Measurements from ENCODE around the gene SRPK2.

SRPK2 gene

DNA sequence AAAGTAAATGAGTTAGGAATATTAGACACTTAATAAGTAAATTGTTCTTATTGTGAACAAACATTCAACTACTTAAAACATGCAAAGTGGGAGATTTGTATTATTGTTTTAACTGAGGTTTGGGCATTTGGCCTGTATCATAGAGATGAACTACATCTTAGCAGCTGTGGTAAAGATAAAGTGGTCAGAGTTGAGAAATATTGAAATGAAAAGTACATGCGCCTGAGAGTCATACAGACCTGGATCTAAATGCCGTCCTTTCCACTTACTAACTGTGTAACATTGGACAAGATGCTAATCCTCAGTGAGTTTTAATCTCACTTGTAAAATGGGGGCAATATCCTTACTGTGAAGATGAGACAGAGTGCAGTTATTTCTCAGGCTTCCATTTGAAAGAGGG, 300.3 kb downstream of the SRPK2 start:
- H3K4me3 ChIP-seq (ENCODE audit: low read depth, low read length): no peak overlapping the region
- TF ChIP-seq, protein P1, sequence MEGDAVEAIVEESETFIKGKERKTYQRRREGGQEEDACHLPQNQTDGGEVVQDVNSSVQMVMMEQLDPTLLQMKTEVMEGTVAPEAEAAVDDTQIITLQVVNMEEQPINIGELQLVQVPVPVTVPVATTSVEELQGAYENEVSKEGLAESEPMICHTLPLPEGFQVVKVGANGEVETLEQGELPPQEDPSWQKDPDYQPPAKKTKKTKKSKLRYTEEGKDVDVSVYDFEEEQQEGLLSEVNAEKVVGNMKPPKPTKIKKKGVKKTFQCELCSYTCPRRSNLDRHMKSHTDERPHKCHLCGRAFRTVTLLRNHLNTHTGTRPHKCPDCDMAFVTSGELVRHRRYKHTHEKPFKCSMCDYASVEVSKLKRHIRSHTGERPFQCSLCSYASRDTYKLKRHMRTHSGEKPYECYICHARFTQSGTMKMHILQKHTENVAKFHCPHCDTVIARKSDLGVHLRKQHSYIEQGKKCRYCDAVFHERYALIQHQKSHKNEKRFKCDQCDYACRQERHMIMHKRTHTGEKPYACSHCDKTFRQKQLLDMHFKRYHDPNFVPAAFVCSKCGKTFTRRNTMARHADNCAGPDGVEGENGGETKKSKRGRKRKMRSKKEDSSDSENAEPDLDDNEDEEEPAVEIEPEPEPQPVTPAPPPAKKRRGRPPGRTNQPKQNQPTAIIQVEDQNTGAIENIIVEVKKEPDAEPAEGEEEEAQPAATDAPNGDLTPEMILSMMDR (conservative IDR thresholded peaks at IDR 0.05; ENCODE audit: low read depth, low read length): no peak
- no peak for DNase-seq (ENCODE audit: low read depth)

DNA sequence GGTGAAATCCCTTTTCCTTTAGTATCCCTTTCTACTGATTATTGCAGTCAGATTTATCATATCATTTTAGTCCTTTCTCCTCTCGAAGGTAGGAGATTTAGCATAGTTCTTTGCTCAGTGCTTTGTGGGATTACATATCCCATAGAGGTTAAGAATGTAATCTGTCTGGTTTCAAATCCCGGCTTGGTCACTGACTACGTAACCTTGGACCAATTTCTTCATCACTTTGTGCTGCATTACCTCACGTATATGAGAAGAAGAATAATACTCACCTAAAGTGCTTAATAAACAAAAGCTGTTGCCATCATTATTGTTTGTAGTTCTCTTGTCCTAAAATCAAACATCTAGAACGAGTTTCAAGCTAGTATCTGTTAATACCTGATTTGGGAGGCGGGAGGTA, 300.7 kb downstream of the SRPK2 start:
- no peak for DNase-seq (ENCODE audit: low read depth)
- no peak overlapping the region for H3K4me3 ChIP-seq (ENCODE audit: low read depth, low read length)
- TF ChIP-seq, protein P1 (conservative IDR thresholded peaks at IDR 0.05; ENCODE audit: low read depth, low read length): no peak

DNA sequence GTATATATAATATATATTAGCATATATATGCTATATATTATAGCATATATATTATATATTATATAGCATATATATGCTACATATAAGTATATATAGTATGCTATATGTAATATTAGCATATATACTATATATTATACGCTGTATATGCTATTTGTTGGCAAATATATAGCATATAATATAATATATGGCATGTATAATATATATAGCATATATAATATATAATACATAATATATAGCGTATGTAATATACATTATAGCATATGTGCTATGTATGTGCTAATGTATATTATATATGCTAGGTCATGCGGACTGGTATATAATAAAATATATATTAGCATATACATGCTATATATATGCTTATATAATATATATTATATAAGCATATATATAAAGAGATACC, 301.9 kb downstream of the SRPK2 start:
- H3K4me3 ChIP-seq (ENCODE audit: low read depth, low read length): no peak overlapping the region
- DNase-seq (ENCODE audit: low read depth): no peak
- TF ChIP-seq, protein P1 (conservative IDR thresholded peaks at IDR 0.05; ENCODE audit: low read depth, low read length): no peak

DNA sequence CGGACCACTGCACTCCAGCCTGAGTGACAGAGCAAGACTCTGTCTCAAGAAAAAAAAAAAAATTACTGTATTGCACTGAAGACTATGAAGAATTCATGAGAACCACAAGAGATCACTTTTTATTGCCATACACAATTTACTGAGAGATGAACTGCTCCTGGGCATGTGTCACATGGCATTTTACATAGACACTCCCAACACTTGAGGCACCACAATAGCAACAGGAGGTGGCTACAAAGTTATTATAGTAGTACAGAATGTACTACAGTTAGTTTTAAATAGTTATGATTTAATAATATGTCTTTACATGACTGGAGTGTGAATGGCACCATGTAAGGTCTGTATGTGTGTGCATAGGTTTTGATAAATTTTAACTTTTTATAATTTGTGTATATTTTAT, 304.1 kb downstream of the SRPK2 start:
- TF ChIP-seq, protein P1 (conservative IDR thresholded peaks at IDR 0.05; ENCODE audit: low read depth, low read length): no peak
- no peak for DNase-seq (ENCODE audit: low read depth)
- no peak overlapping the region for H3K4me3 ChIP-seq (ENCODE audit: low read depth, low read length)

DNA sequence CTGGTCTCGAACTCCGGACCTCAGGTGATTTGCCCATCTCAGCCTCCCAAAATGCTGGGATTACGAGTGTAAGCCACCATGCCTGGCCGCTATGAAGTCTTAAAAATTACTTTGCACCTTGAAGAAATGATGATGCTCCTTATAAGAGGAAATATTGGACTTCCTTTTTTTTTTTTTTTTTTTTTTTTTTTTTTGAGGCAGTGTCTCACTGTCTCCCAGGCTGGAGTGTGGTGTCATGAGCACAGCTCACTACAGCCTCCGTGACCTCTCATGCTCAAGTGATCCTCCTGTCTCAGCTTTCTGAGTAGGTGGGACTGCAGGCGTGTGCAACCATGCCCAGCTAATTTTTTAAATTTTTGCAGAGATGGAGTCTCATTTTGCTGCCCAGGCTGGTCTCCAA, 309.4 kb downstream of the SRPK2 start:
- DNase-seq (ENCODE audit: low read depth): no peak
- TF ChIP-seq, protein P1 (conservative IDR thresholded peaks at IDR 0.05; ENCODE audit: low read depth, low read length): no peak
- H3K4me3 ChIP-seq (ENCODE audit: low read depth, low read length): no peak overlapping the region

DNA sequence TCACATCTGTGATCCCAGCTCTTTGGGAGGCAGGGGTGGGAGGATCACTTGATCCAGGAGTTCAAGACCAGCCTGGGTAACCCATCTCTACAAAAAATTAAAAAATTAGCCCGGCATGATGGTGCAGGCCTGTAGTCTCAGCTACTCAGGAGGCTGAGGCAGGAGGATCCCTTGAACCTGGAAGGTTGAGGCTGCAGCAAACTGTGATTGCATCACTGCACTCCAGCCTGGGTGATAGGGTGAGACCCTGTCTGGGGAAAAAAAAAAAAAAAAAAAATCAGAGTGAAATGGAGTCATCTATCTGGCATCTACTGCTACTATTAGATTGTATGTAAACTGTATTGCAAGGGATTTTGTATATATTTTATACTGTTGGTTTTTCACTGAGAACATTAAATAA, 315.6 kb downstream of the SRPK2 start:
- no peak for DNase-seq (ENCODE audit: low read depth)
- H3K4me3 ChIP-seq (ENCODE audit: low read depth, low read length): no peak overlapping the region
- TF ChIP-seq, protein P1 (conservative IDR thresholded peaks at IDR 0.05; ENCODE audit: low read depth, low read length): no peak

DNA sequence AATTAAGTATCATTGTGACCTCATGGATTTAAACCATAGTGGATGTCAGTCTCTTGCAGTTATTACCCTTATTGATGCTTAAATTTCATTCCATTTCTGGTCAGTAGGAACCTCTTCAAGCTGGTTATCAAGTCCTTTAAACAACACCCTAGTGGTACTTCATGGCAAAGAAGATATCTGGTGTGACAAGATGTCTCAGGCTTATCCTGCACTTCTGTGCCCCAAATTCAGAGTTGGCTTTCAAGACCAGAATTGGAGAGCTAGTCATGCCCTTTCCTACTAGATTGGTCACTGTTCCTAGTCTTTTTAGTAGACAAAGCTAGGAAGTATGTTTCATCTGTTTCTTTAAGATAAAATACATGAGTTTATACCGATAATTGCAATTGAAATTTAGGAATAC, 319.8 kb downstream of the SRPK2 start:
- no peak overlapping the region for H3K4me3 ChIP-seq (ENCODE audit: low read depth, low read length)
- TF ChIP-seq, protein P1 (conservative IDR thresholded peaks at IDR 0.05; ENCODE audit: low read depth, low read length): no peak
- DNase-seq (ENCODE audit: low read depth): no peak

Measured in choroid plexus epithelial cell (primary cell).